IPS DF 4.7 (cell line): ENCODE data around the gene CERKL.
A peak's percentile ranks its signal among the peaks of the same experiment; 100 is the strongest.

Source experiments
- DNase-seq: peaks from one replicate; pipeline ENCODE4 v3.0.0-alpha.2; 2013; ENCODE audit warnings: low spot score; ENCODE audit errors: extremely low read depth

The CERKL gene

GRCh38 chr2:181628590-181629585, 28.0 kb downstream of the CERKL start:
- DNase-seq: no peak

- no peak for DNase-seq
These were observed 29.4 kb downstream of the CERKL start for GRCh38 chr2:181627545-181627944.

DNA sequence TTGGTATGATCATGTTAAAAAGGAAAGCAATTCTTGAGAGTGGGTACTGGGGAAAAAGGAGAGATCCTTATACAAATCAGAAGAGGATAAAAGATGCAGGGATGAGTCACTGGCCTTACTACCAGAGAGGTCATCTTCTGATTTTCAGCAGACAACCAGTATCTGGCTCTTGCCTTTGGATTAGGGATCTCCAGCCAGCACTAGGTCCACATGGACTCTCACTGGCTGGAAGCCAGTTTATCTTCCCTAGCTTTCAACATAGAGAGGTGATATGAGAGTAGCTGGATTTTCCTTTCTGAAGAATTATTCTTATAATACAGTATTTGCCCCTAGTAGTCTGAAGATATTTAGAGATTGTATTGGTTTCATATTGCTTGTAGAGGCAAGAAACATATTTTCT, 30.2 kb downstream of the CERKL start:
- DNase-seq: no peak

GRCh38 chr2:181623159-181623558, 33.7 kb downstream of the CERKL start:
- no peak for DNase-seq

GRCh38 chr2:181621779-181622490, 35.0 kb downstream of the CERKL start:
- no peak for DNase-seq

DNA sequence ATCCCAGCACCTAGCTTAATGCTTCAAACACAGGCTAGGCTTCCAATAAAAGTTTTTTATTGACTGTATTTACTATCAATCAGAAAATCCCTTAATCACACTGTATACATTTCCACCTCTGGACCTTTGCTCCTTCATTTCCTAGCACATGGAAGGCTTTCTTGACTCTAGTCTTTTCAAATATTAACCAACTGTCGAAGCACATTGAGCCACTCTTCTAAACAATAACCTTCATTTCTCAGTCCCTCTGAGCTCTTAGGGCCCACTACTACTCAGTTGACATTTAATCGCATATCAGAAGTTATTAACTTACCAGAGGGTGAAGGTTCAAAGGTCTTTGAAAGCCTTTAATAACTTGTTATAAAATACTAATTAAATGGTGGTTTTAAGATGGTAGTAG, 37.4 kb downstream of the CERKL start:
- DNase-seq: no peak

DNA sequence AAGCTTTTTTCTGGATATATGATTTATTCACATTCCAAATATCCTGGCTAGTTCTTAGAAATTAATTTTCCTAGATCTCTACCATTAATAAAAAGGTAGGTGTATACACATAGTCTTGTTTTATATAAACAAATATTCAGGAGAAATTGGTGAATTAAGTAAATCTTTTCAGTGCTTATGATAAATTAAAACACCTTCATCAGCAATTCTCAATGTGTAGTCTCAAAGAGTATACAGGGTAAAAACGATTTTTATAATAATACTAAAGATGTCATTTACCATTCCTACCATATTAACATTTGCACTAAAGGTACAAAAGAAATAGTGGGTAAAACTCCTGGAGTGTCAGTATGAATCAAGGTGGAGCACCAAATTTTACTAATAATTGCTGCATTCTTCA, 40.2 kb downstream of the CERKL start:
- no peak for DNase-seq

GRCh38 chr2:181614874-181615638, 41.8 kb downstream of the CERKL start:
- no peak for DNase-seq

DNA sequence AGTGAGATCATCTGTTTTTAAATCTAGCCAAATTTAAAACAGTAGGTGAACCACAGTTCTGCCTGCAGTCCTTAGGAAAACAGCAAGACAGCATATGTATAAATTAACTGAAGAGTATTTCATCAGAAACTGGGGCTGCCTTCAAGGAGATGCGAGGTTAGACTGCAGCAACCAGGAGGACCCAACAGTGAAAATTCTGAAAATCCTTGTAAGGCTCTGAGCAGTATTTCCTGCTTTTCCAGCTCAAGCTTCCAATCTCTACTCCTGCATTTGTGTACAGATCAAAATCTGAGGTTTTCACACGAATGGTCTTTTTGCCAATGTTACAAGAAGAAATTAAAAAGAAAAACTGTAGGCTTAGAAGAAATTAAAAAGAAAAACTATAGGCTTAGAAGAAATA, 43.7 kb downstream of the CERKL start:
- no peak for DNase-seq

GRCh38 chr2:181607629-181608590, 49.0 kb downstream of the CERKL start:
- DNase-seq: no peak

DNA sequence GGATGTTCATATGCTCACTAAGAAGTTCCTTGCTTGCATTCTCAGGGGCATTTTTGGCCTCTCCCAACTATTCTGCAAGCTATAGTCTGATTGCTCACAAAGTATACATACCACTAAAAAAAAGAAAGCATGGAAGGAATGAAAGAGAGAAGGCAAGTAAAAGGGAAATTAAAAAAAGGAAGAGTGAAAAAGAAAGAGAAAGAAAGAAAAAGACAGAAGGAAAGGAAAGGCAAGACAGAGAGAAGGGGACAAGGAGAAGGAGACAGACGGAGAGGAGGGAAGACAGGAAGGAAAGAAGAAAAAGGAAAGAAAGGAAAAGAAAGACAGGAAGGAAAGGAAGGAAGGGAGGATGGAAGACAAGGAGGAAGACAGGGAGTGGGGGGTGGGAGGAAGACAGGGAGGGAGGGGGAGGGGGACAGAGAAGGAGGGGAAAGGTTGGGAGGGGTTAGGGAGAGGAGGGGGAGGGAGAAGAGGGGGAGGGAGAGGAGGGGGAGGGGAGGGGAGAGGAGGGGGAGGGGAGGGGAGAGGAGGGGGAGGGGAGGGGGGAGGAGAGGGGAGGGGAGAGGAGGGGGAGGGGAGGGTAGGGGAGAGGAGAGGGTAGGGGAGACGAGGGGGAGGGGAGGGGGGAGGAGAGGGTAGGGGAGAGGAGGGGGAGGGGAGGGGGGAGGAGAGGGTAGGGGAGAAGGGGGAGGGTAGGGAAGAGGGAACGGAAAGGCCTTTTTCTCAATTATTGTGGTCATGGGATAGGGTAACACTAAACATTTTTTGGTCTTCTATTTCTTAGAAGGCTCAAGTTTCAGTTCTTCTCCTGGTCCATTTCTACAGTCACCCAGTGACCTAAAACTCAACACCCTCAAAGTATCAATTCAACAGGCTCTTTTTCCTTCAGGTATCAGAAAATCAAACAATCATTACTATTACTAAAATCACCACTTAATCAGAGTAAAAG, 50.7 kb downstream of the CERKL start:
- no peak for DNase-seq

- no peak for DNase-seq
These were observed 54.9 kb downstream of the CERKL start for GRCh38 chr2:181602017-181602416.

DNA sequence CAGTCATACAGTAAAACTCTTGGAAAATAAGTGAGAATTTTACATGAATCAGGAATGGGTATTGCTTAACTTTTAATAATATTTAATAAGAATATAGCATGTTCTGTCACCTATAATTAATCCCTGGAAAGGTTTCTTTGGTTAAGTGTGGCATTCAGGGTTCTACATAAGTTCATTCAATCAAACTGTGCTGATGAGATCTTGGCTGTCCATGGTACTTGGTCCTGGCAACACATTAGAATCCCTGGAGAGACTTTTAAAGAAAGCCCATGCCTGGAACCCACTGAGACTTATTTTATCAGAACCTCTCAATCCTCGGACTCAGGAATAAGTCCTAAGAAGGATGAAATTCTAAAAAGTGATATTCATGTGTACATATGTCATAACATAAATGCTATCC, 60.3 kb downstream of the CERKL start:
- no peak for DNase-seq

DNA sequence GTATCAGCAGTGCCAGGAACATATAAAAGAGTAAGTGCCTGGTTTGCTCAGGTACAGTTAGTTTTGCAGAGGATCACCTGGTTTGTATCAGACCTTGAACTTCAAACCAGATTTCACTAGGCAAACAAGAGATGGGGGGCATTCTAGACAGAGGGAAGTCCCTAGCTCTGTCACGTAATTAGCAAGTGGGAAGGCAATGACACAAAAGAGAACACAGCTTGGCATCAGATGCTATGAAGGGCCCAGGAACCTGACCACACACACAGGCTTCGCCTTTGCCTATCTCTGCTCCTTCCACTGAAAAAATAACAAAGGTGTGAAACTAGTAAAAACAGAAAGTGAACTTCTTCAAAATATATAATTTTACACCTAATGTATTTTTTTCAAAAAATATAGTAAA, 62.6 kb downstream of the CERKL start:
- no peak for DNase-seq

GRCh38 chr2:181589779-181590178, 67.1 kb downstream of the CERKL start:
- DNase-seq: no peak

DNA sequence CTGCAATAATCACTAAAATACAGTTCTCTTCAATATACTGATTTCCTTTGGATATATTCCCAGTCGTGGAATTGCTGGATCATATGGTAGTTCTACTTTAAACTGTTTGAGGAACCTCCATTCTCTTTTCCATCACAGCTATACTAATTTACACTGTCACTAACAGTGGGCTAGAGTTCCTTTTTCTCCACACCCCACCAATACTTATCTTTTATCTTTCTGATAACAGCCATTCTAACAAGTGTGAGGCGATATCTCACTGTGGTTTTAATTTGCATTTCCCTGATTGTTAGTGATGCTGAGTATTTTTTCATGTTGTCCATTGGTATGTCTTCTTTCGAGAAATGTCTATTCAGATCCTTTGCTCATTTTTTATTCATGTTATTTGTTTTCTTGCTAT, 68.4 kb downstream of the CERKL start:
- DNase-seq: no peak

DNA sequence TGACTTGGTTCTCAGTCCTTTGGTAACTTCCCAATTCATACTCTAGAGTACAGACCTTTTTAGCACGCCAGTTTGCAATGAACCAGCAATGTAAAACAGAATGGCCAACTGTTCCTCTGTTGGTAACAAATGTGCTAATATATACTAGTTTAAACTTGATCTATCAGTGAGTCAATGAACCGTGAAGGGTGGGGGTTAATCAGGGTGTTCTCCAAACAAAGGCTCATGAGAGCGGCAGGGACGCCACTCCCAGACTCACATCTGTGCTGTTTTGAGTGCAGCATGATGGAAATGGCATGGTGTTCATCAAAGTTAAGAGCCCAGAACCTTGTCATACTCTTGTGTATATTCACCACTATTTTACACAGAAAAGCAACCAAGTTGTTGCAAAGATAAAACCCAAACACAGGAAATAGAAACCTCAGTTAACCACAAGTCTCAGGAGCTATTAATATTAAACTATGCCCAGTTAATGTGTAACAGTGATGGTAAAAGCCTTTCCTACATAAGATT, 70.3 kb downstream of the CERKL start:
- no peak for DNase-seq

DNA sequence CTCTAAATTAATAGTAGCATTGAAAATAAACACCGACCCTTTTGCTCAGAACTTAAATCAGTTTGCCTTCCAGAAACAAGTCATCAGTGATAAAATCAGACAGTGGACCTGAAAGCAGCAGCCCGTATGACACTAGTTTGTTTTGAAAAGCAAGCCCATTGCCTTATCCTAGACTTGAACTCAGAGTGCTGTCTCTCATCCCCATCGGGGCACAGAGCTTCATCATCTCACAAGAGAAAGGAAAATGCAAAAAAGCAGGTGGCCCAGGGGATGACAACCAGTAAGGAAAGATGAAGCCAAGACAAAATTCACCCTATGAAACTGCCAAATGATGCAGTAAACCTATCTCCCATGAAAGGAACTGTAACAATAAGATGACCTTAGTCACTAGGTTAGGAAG, 71.2 kb downstream of the CERKL start:
- no peak for DNase-seq

GRCh38 chr2:181581534-181581933, 75.4 kb downstream of the CERKL start:
- peak; percentile 7 for DNase-seq
